Measurements from ENCODE around the gene PTPN14. TPM values are rescaled to one million over a fixed set of nuclear protein-coding genes. Genes with fewer than 3 reads are reported as not detected.

PTPN14 gene
- total and polyA plus RNA-seq, 2 of the 4 experiments (the other 2 are of a cell fraction) = 21.5 to 31.7 TPM

GRCh38 chr1:214416858-214417257 lies 134.5 kb downstream of the PTPN14 start:
- ChIA-PET POLR2A (ENCODE audit: unreplicated experiment) (interaction anchor here (0.6 kb wide), 1 partner anchor 117 kb away, joined by 5 read pairs; no protein-coding TSS in a partner anchor), CTCF (interaction anchor here (0.7 kb wide), 2 partner anchors 37 to 125 kb away, joined by 3 read pairs; no protein-coding TSS in a partner anchor)
- Histone ChIP-seq H3K4me3 (ENCODE audit: insufficient read depth, low read depth, low read length) (no peak overlapping the region), H3K9me3 (ENCODE audit: control insufficient read depth, insufficient read depth, low read length) (no peaks in the 10 kb centered on the region), H3K4me1 (ENCODE audit: control insufficient read depth, insufficient read depth, low read length) (peaks cover 13% of the 10 kb centered on the region), H2AFZ (replicated peaks; ENCODE audit: low read length, poor library complexity) (no peak overlapping the region), H3K36me3 (ENCODE audit: control insufficient read depth, insufficient read depth, low read length) (0 out of 2 replicates have a peak, but pooled peaks cover 2% of the 10 kb centered on the region), H4K8ac (ENCODE audit: low read depth in 2 of 2, low read length in 2 of 2) (no peak overlapping the region), H3K14ac (replicated peaks; ENCODE audit: low read depth, low read length) (no peak overlapping the region), H4K5ac (ENCODE audit: low read depth, low read length) (no peak overlapping the region), H3K9me1 (ENCODE audit: insufficient read depth, low read length) (peaks cover 18% of the 10 kb centered on the region), H2BK15ac (ENCODE audit: low read depth, low read length) (no peak overlapping the region), H3K27ac (ENCODE audit: insufficient read depth, low read length) (no peak overlapping the region), H3K79me1 (ENCODE audit: low read depth in 1 of 2, low read length in 2 of 2) (peaks cover 62 to 69% of the 10 kb centered on the region in 2 experiments), H2AK9ac (replicated peaks; ENCODE audit: low read depth, low read length, poor library complexity) (no peak overlapping the region), H3K27me3 (ENCODE audit: control insufficient read depth, insufficient read depth, low read length) (no peaks in the 10 kb centered on the region), H3K18ac (ENCODE audit: low read depth, low read length) (no peak overlapping the region), H3K56ac (ENCODE audit: extremely low read depth, insufficient read depth, low read length) (no peak overlapping the region), H3K23ac (ENCODE audit: low read depth, low read length) (no peak overlapping the region), H3K9ac (ENCODE audit: low read depth, low read length) (no peak overlapping the region), H2AK5ac (ENCODE audit: low read depth, low read length) (no peak overlapping the region), H2BK120ac (ENCODE audit: low read depth, low read length) (no peak overlapping the region), H3K4ac (ENCODE audit: low read depth, low read length) (no peak overlapping the region), H4K91ac (ENCODE audit: insufficient read depth, low read depth, low read length) (no peak overlapping the region), H2BK20ac (ENCODE audit: low read depth, low read length) (no peak overlapping the region), H3K4me2 (ENCODE audit: low read depth, low read length) (no peak overlapping the region), H4K20me1 (ENCODE audit: insufficient read depth, low read length) (peaks cover 26% of the 10 kb centered on the region), H2BK5ac (ENCODE audit: low read depth, low read length, poor library complexity, severe bottlenecking) (no peak overlapping the region)
- dilution Hi-C loops (cut with HindIII; ENCODE audit: low sequenced_read_pairs, unreplicated experiment) (no loop called here), in situ Hi-C loops (cut with MboI; ENCODE audit: low sequenced_read_pairs) (no loop called here), intact Hi-C loops (cut with micrococcal nuclease) (no loop called here)
- no CpG with 5 or more reads among the region's 2 CpGs for WGBS, 2 experiments (ENCODE audit: extremely low coverage in 2 of 2, insufficient read length in 1 of 2)
- TF ChIP-seq, protein P1, sequence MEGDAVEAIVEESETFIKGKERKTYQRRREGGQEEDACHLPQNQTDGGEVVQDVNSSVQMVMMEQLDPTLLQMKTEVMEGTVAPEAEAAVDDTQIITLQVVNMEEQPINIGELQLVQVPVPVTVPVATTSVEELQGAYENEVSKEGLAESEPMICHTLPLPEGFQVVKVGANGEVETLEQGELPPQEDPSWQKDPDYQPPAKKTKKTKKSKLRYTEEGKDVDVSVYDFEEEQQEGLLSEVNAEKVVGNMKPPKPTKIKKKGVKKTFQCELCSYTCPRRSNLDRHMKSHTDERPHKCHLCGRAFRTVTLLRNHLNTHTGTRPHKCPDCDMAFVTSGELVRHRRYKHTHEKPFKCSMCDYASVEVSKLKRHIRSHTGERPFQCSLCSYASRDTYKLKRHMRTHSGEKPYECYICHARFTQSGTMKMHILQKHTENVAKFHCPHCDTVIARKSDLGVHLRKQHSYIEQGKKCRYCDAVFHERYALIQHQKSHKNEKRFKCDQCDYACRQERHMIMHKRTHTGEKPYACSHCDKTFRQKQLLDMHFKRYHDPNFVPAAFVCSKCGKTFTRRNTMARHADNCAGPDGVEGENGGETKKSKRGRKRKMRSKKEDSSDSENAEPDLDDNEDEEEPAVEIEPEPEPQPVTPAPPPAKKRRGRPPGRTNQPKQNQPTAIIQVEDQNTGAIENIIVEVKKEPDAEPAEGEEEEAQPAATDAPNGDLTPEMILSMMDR (conservative IDR thresholded peaks at IDR 0.05; ENCODE audit: low read depth, low read length) = no peak
- no peak for TF ChIP-seq CEBPB (IDR thresholded peaks at IDR 0.05; ENCODE audit: low read depth, low read length)
- no TSS peak for BruUV-seq (replicated peaks)
- no peak for DNase-seq
- no peak for ATAC-seq (ENCODE audit: low read depth)

Measured in IMR-90 (cell line).